Liver (tissue), 9 donors: ENCODE results near the gene TIFAB. TPM values are rescaled to one million over a fixed set of nuclear protein-coding genes. Genes with fewer than 3 reads are reported as not detected.

Experiments used
- DNase-seq: peaks from one replicate; pipeline ENCODE4 v3.0.0-alpha.2; 2017; ENCODE audit warnings: low spot score
- H3K27ac ChIP-seq, 2 donors: one replicate each; pipeline ENCODE4 v1.7.0; 2013; ENCODE audit warnings: inconsistent platforms in 2 of 2, low read length in 2 of 2, control low read depth in 1 of 2, low read depth in 1 of 2, mild to moderate bottlenecking in 1 of 2
- H3K27me3 ChIP-seq, 4 donors: one replicate each; pipeline versions ENCODE4 v1.6.1 to v1.7.0; 2013; ENCODE audit warnings: low read length in 3 of 4, inconsistent platforms in 1 of 4, mild to moderate bottlenecking in 1 of 4, moderate library complexity in 1 of 4; ENCODE audit not compliant: control insufficient read depth in 4 of 4, insufficient read depth in 4 of 4
- H3K36me3 ChIP-seq, 4 donors: one replicate each; pipeline versions ENCODE4 v1.6.1 to v1.7.0; 2013; ENCODE audit warnings: low read length in 3 of 4, mild to moderate bottlenecking in 3 of 4, low read depth in 1 of 4, moderate library complexity in 1 of 4; ENCODE audit not compliant: control insufficient read depth in 4 of 4, insufficient read depth in 3 of 4
- H3K4me1 ChIP-seq, 4 donors: one replicate each; pipeline versions ENCODE4 v1.6.1 to v1.7.0; 2013; ENCODE audit warnings: low read length in 3 of 4, mild to moderate bottlenecking in 3 of 4, moderate library complexity in 1 of 4; ENCODE audit not compliant: control insufficient read depth in 4 of 4, insufficient read depth in 4 of 4
- H3K4me3 ChIP-seq, 3 donors: one replicate each; pipeline versions ENCODE4 v1.6.1 to v1.7.0; 2013; ENCODE audit warnings: low read length in 3 of 3, control low read depth in 1 of 3, low read depth in 1 of 3, mild to moderate bottlenecking in 1 of 3
- H3K9ac ChIP-seq, 2 donors: one replicate each; pipeline ENCODE4 v1.7.0; 2013; ENCODE audit warnings: low read length in 2 of 2, mild to moderate bottlenecking in 2 of 2, moderate library complexity in 2 of 2, control low read depth in 1 of 2, low read depth in 1 of 2
- H3K9me3 ChIP-seq, 4 donors: one replicate each; pipeline versions ENCODE4 v1.6.1 to v1.7.0; 2013; ENCODE audit warnings: low read length in 3 of 4; ENCODE audit not compliant: control insufficient read depth in 4 of 4
- CTCF ChIP-seq: fragments of 150-350 bp; IDR thresholded peaks from 2 replicates; pipeline ENCODE4 v1.5.1; 2017; ENCODE audit warnings: improper control_type of control experiment, low read depth, low read length; ENCODE audit not compliant: missing input control
- FOXA2 ChIP-seq: IDR thresholded peaks from 2 replicates; pipeline ENCODE4 v1.6.1; 2016; ENCODE audit warnings: antibody characterized with exemption
- GABPA ChIP-seq, 2 donors: IDR thresholded peaks in 1 of 2; conservative IDR thresholded peaks in 1 of 2; 2 replicates each; pipeline ENCODE4 v1.6.1; 2016; ENCODE audit warnings: antibody characterized with exemption in 2 of 2, mild to moderate bottlenecking in 1 of 2, moderate library complexity in 1 of 2
- HNF4A ChIP-seq, 2 donors: conservative IDR thresholded peaks; 2 replicates each; pipeline ENCODE4 v1.6.1; 2016; ENCODE audit warnings: antibody characterized with exemption in 2 of 2, mild to moderate bottlenecking in 2 of 2
- HNF4G ChIP-seq: IDR thresholded peaks from 2 replicates; pipeline ENCODE4 v1.6.1; 2016; ENCODE audit warnings: antibody characterized with exemption
- JUND ChIP-seq, 2 donors: IDR thresholded peaks; 2 replicates each; pipeline ENCODE4 v1.6.1; 2016; ENCODE audit warnings: antibody characterized with exemption in 2 of 2
- NR2F2 ChIP-seq: IDR thresholded peaks from 2 replicates; pipeline ENCODE4 v1.6.1; 2016; ENCODE audit warnings: antibody characterized with exemption
- SP1 ChIP-seq: IDR thresholded peaks from 2 replicates; pipeline ENCODE4 v1.6.1; 2018; ENCODE audit warnings: antibody characterized with exemption, mild to moderate bottlenecking
- TAF1 ChIP-seq: conservative IDR thresholded peaks from 2 replicates; pipeline ENCODE4 v1.6.1; 2016; ENCODE audit warnings: antibody characterized with exemption, mild to moderate bottlenecking
- YY1 ChIP-seq: IDR thresholded peaks from 2 replicates; pipeline ENCODE4 v1.6.1; 2016; ENCODE audit warnings: antibody characterized with exemption, mild to moderate bottlenecking
- WGBS: extraction: QIAGEN DNeasy Blood & Tissue Kit; methylation state at CpG from one replicate; pipeline ENCODE4 v1.1.7; 2013; 5-methylcytosine and 5-hydroxymethylcytosine counted together
- polyA plus RNA-seq, 2 donors: library from polyadenylated mRNA; stranded (reverse) in 1 of 2; unstranded in 1 of 2; fragments of 200-250 nt in 1 of 2; fragments of >200 nt in 1 of 2; fragmentation: Nextera tagmentation in 1 of 2; extraction: Ambion mirVana in 1 of 2; gene quantifications; one replicate each; pipeline versions ENCODE4 v1.2.1 to v1.2.3, GENCODE V29; 2013 to 2015
- total RNA-seq, 2 donors: library from RNA; depleted of rRNA; stranded (reverse); fragments of >200 nt; gene quantifications; one replicate each; pipeline ENCODE4 v1.2.3, GENCODE V29; 2014
- TF ChIP-seq, protein P1 (sequence below): IDR thresholded peaks from 2 replicates; pipeline ENCODE4 v1.6.1; 2016; ENCODE audit warnings: antibody characterized with exemption, mild to moderate bottlenecking
- TF ChIP-seq, protein P2 (sequence below): IDR thresholded peaks from 2 replicates; pipeline ENCODE4 v1.6.1; 2016; ENCODE audit warnings: antibody characterized with exemption
- TF ChIP-seq, protein P3 (sequence below): IDR thresholded peaks from 2 replicates; pipeline ENCODE4 v1.6.1; 2016; ENCODE audit warnings: antibody characterized with exemption
- donor health status: healthy.
- donor health status: healthy.
- donor health status: healthy.
- donor health status: healthy.
- donor health status: healthy.

Gene TIFAB
- total and polyA plus RNA-seq, 4 donors = 0.02 to 0.47 TPM; not detected in 2

DNA sequence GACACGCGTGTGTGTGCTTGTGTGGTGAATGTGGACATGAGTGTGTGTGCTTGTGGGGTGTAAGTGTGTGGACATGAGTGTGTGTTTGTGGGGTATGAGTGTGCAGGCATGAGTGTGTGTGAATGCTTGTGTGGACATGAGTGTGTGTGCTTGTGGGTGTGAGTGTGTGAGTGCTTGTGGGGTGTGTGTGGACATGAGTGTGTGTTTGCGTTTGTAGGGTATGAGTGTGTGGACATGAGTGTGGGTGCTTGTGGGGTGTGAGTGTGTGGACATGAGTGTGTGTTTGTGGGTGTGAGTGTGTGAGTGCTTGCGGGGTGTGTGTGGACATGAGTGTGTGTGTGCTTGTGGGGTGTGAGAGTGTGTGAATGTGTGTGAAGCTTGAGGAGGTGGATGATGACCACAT, 29.8 kb upstream of the TIFAB start:
- Histone ChIP-seq H3K4me3 (no peak overlapping the region), H3K27me3 (no peaks in the 10 kb centered on the region), H3K9ac (no peak overlapping the region), H3K36me3 (no peaks in the 10 kb centered on the region), H3K4me1 (no peaks in the 10 kb centered on the region), H3K27ac (no peak overlapping the region), H3K9me3 (no peaks in the 10 kb centered on the region)
- TF ChIP-seq SP1 (no peak), NR2F2 (no peak), CTCF (no peak), JUND (IDR thresholded peaks at IDR 0.05) (no peak), HNF4A (conservative IDR thresholded peaks at IDR 0.05) (no peak), YY1 (no peak)
- TF ChIP-seq, protein P1, sequence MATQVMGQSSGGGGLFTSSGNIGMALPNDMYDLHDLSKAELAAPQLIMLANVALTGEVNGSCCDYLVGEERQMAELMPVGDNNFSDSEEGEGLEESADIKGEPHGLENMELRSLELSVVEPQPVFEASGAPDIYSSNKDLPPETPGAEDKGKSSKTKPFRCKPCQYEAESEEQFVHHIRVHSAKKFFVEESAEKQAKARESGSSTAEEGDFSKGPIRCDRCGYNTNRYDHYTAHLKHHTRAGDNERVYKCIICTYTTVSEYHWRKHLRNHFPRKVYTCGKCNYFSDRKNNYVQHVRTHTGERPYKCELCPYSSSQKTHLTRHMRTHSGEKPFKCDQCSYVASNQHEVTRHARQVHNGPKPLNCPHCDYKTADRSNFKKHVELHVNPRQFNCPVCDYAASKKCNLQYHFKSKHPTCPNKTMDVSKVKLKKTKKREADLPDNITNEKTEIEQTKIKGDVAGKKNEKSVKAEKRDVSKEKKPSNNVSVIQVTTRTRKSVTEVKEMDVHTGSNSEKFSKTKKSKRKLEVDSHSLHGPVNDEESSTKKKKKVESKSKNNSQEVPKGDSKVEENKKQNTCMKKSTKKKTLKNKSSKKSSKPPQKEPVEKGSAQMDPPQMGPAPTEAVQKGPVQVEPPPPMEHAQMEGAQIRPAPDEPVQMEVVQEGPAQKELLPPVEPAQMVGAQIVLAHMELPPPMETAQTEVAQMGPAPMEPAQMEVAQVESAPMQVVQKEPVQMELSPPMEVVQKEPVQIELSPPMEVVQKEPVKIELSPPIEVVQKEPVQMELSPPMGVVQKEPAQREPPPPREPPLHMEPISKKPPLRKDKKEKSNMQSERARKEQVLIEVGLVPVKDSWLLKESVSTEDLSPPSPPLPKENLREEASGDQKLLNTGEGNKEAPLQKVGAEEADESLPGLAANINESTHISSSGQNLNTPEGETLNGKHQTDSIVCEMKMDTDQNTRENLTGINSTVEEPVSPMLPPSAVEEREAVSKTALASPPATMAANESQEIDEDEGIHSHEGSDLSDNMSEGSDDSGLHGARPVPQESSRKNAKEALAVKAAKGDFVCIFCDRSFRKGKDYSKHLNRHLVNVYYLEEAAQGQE = no peak
- 95% methylated on average over 4 of the region's 4 CpGs for WGBS
- DNase-seq = no peak

- Histone ChIP-seq H3K9ac (no peak overlapping the region), H3K27ac (no peak overlapping the region), H3K4me3 (no peak overlapping the region), H3K4me1 (no peaks in the 10 kb centered on the region), H3K36me3 (no peaks in the 10 kb centered on the region), H3K27me3 (peaks cover 0 to under 1% (median 0%) of the 10 kb centered on the region in 4 donors), H3K9me3 (no peaks in the 10 kb centered on the region)
- DNase-seq = no peak
- 75% methylated on average over 5 of the region's 5 CpGs for WGBS
- TF ChIP-seq, protein P2, sequence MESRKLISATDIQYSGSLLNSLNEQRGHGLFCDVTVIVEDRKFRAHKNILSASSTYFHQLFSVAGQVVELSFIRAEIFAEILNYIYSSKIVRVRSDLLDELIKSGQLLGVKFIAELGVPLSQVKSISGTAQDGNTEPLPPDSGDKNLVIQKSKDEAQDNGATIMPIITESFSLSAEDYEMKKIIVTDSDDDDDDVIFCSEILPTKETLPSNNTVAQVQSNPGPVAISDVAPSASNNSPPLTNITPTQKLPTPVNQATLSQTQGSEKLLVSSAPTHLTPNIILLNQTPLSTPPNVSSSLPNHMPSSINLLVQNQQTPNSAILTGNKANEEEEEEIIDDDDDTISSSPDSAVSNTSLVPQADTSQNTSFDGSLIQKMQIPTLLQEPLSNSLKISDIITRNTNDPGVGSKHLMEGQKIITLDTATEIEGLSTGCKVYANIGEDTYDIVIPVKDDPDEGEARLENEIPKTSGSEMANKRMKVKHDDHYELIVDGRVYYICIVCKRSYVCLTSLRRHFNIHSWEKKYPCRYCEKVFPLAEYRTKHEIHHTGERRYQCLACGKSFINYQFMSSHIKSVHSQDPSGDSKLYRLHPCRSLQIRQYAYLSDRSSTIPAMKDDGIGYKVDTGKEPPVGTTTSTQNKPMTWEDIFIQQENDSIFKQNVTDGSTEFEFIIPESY = no peak
- TF ChIP-seq TAF1 (no peak), HNF4A (conservative IDR thresholded peaks at IDR 0.05) (no peak), SP1 (no peak), FOXA2 (no peak), GABPA (IDR thresholded peaks at IDR 0.05 in 1 of 2, conservative IDR thresholded peaks at IDR 0.05 in 1 of 2) (no peak), HNF4G (no peak)
- TF ChIP-seq, protein P3, sequence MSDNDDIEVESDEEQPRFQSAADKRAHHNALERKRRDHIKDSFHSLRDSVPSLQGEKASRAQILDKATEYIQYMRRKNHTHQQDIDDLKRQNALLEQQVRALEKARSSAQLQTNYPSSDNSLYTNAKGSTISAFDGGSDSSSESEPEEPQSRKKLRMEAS = no peak
- TF ChIP-seq, protein P1 = no peak
Measured at GRCh38 chr5:135481387-135481786, 29.2 kb upstream of the TIFAB start.
